ENCODE results near the gene INTS15. TPM values are rescaled to one million over a fixed set of nuclear protein-coding genes. Genes with fewer than 3 reads are reported as not detected.

The INTS15 gene
- total RNA-seq, 1 donor from 2014 or later: 7.4 TPM

DNA sequence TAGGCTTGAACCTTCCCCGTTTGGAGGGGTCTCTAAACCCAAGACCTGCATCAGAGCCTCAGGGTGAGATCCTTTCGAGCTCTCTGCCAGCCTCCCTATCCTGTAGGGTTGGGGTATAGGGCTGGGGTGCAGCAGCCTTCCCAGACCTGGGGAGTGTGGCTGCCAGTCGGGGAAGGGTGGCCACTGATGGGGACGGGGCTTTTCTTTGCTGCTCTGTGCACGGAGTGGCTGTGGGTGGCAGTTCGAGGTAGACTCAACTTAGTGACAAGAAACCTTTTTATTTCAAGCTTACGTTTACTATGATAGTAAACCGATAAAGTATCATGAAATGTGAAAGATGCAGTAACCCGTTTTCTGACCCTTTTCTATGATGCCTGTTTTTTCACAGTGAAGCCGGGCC lies 60.3 kb downstream of the INTS15 start:
- no peaks in the 10 kb centered on the region for H3K27me3 ChIP-seq (ENCODE audit: control insufficient read depth, insufficient read depth, low read length)
- FAIRE-seq (no peak), DNase-seq (ENCODE audit: low read depth) (no peak)
- H3K36me3 ChIP-seq (ENCODE audit: control insufficient read depth, insufficient read depth, low read length): peaks cover 17% of the 10 kb centered on the region
- TF ChIP-seq, protein P1, sequence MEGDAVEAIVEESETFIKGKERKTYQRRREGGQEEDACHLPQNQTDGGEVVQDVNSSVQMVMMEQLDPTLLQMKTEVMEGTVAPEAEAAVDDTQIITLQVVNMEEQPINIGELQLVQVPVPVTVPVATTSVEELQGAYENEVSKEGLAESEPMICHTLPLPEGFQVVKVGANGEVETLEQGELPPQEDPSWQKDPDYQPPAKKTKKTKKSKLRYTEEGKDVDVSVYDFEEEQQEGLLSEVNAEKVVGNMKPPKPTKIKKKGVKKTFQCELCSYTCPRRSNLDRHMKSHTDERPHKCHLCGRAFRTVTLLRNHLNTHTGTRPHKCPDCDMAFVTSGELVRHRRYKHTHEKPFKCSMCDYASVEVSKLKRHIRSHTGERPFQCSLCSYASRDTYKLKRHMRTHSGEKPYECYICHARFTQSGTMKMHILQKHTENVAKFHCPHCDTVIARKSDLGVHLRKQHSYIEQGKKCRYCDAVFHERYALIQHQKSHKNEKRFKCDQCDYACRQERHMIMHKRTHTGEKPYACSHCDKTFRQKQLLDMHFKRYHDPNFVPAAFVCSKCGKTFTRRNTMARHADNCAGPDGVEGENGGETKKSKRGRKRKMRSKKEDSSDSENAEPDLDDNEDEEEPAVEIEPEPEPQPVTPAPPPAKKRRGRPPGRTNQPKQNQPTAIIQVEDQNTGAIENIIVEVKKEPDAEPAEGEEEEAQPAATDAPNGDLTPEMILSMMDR (IDR thresholded peaks at IDR 0.05; ENCODE audit: insufficient read depth, low read length, severe bottlenecking): no peak
- no peak overlapping the region for H3K4me3 ChIP-seq (ENCODE audit: low read depth, low read length)

- no peak for DNase-seq (ENCODE audit: low read depth)
- TF ChIP-seq, protein P1 (IDR thresholded peaks at IDR 0.05; ENCODE audit: insufficient read depth, low read length, severe bottlenecking): no peak
- H3K4me3 ChIP-seq (ENCODE audit: low read depth, low read length): no peak overlapping the region
- H3K27me3 ChIP-seq (ENCODE audit: control insufficient read depth, insufficient read depth, low read length): no peaks in the 10 kb centered on the region
- no peak for FAIRE-seq
- H3K36me3 ChIP-seq (ENCODE audit: control insufficient read depth, insufficient read depth, low read length): peaks cover 17% of the 10 kb centered on the region
Measured at GRCh38 chr7:6650521-6651011, 60.7 kb downstream of the INTS15 start.

GRCh38 chr7:6651851-6652445 lies 62.1 kb downstream of the INTS15 start:
- DNase-seq (ENCODE audit: low read depth) (no peak), FAIRE-seq (no peak)
- Histone ChIP-seq H3K27me3 (ENCODE audit: control insufficient read depth, insufficient read depth, low read length) (no peaks in the 10 kb centered on the region), H3K4me3 (ENCODE audit: low read depth, low read length) (no peak overlapping the region), H3K36me3 (ENCODE audit: control insufficient read depth, insufficient read depth, low read length) (peaks cover 14% of the 10 kb centered on the region)
- TF ChIP-seq, protein P1 (IDR thresholded peaks at IDR 0.05; ENCODE audit: insufficient read depth, low read length, severe bottlenecking): no peak

GRCh38 chr7:6652446-6653011 lies 62.7 kb downstream of the INTS15 start:
- no peak for DNase-seq (ENCODE audit: low read depth)
- no peak for FAIRE-seq
- TF ChIP-seq, protein P1 (IDR thresholded peaks at IDR 0.05; ENCODE audit: insufficient read depth, low read length, severe bottlenecking): no peak
- H3K27me3 ChIP-seq (ENCODE audit: control insufficient read depth, insufficient read depth, low read length): no peaks in the 10 kb centered on the region
- peaks cover 13% of the 10 kb centered on the region for H3K36me3 ChIP-seq (ENCODE audit: control insufficient read depth, insufficient read depth, low read length)
- H3K4me3 ChIP-seq (ENCODE audit: low read depth, low read length): no peak overlapping the region

- TF ChIP-seq, protein P1 (IDR thresholded peaks at IDR 0.05; ENCODE audit: insufficient read depth, low read length, severe bottlenecking): no peak
- FAIRE-seq (no peak), DNase-seq (ENCODE audit: low read depth) (no peak)
- H3K27me3 ChIP-seq (ENCODE audit: control insufficient read depth, insufficient read depth, low read length): no peaks in the 10 kb centered on the region
- peaks cover 13% of the 10 kb centered on the region for H3K36me3 ChIP-seq (ENCODE audit: control insufficient read depth, insufficient read depth, low read length)
- H3K4me3 ChIP-seq (ENCODE audit: low read depth, low read length): no peak overlapping the region
Measured at GRCh38 chr7:6653071-6654003, 63.5 kb downstream of the INTS15 start.

Measured in bronchial epithelial cell (primary cell).